Caco-2 (cell line): Measurements from ENCODE around the gene ZIC4. TPM values are rescaled to one million over a fixed set of nuclear protein-coding genes. Genes with fewer than 3 reads are reported as not detected.

Experiments
- BruUV-seq: library from RNA; stranded (reverse); fragments of 400-500 nt; replicated peaks from 2 replicates; lab custom pipeline; 2021; lab: Mats Ljungman, UMichigan
- CTCF ChIA-PET: fragments of 300-600 bp; sonication (Branson Sonifier 250); formaldehyde crosslinking; loops from one replicate; lab custom pipeline; 2022; ENCODE audit warnings: antibody characterized with exemption; lab: Charles Lee
- POLR2A ChIA-PET: fragments of 300-600 bp; sonication (Branson Sonifier 250); formaldehyde crosslinking; loops from one replicate; lab custom pipeline; 2022; ENCODE audit warnings: antibody characterized with exemption; lab: Charles Lee
- DNase-seq, 2 experiments: peaks; one replicate each; pipeline versions ENCODE4 v3.0.0 to v3.0.0-alpha.2; 2020 to 2022
- H3K27me3 ChIP-seq: replicated peaks from 2 replicates; pipeline ENCODE4 v1.6.0; 2011; ENCODE audit warnings: low read length; ENCODE audit not compliant: control insufficient read depth, insufficient read depth
- H3K36me3 ChIP-seq: 2 replicates; pipeline ENCODE4 v1.5.1; 2011; ENCODE audit warnings: low read length; ENCODE audit not compliant: control insufficient read depth, insufficient read depth
- H3K4me1 ChIP-seq: fragments of 250-450 bp; sonication (Bioruptor Pico); 2 replicates; pipeline ENCODE4 v1.5.1; 2020; ENCODE audit warnings: mild to moderate bottlenecking
- H3K4me3 ChIP-seq: 2 replicates; pipeline ENCODE4 v1.5.1; 2011; ENCODE audit warnings: low read depth, mild to moderate bottlenecking, control low read depth, low read length
- H3K9me3 ChIP-seq: fragments of 250-450 bp; sonication (Bioruptor Pico); 2 replicates; pipeline ENCODE4 v1.5.1; 2020; ENCODE audit warnings: mild to moderate bottlenecking, moderate library complexity
- H3K27ac Mint-ChIP-seq: one replicate; pipeline ENCODE4 v1.8.0; 2022; ENCODE audit warnings: mixed read lengths; ENCODE audit not compliant: unreplicated experiment
- H3K27me3 Mint-ChIP-seq: one replicate; pipeline ENCODE4 v1.8.0; 2022; ENCODE audit warnings: mixed read lengths; ENCODE audit not compliant: insufficient read depth, unreplicated experiment
- H3K36me3 Mint-ChIP-seq: one replicate; pipeline ENCODE4 v1.8.0; 2022; ENCODE audit warnings: mild to moderate bottlenecking, mixed read lengths; ENCODE audit not compliant: insufficient read depth, unreplicated experiment
- H3K4me1 Mint-ChIP-seq: one replicate; pipeline ENCODE4 v1.8.0; 2022; ENCODE audit warnings: low read depth, mixed read lengths; ENCODE audit not compliant: unreplicated experiment
- H3K4me3 Mint-ChIP-seq: one replicate; pipeline ENCODE4 v1.8.0; 2022; ENCODE audit warnings: mild to moderate bottlenecking, moderate library complexity, mixed read lengths; ENCODE audit not compliant: unreplicated experiment
- H3K9me3 Mint-ChIP-seq: one replicate; pipeline ENCODE4 v1.8.0; 2022; ENCODE audit warnings: mixed read lengths; ENCODE audit not compliant: unreplicated experiment
- intact Hi-C: fragments of 100-400 bp; cut with micrococcal nuclease; formaldehyde crosslinking; loops from one replicate; pipeline ENCODE4 v1.10.0; 2022; ENCODE audit not compliant: unreplicated experiment
- total RNA-seq: library from RNA; stranded (reverse); gene quantifications from 2 replicates; pipeline ENCODE4 v1.2.3, GENCODE V29; 2022
- TF ChIP-seq, protein P1 (sequence below), 2 experiments: fragments of 200-600 bp in 1 of 2; IDR thresholded peaks; 1 replicate in 1 of 2; 2 replicates in 1 of 2; pipeline versions ENCODE4 v1.5.1 to v1.8.0; 2011 to 2022; ENCODE audit warnings: antibody characterized with exemption in 1 of 2, control low read depth in 1 of 2, inconsistent platforms in 1 of 2, low read depth in 1 of 2, low read length in 1 of 2, mild to moderate bottlenecking in 1 of 2, moderate library complexity in 1 of 2; ENCODE audit not compliant: insufficient read depth in 1 of 2, severe bottlenecking in 1 of 2, unreplicated experiment in 1 of 2

Gene ZIC4
- total RNA-seq, 1 experiment from 2014 or later = not detected

DNA sequence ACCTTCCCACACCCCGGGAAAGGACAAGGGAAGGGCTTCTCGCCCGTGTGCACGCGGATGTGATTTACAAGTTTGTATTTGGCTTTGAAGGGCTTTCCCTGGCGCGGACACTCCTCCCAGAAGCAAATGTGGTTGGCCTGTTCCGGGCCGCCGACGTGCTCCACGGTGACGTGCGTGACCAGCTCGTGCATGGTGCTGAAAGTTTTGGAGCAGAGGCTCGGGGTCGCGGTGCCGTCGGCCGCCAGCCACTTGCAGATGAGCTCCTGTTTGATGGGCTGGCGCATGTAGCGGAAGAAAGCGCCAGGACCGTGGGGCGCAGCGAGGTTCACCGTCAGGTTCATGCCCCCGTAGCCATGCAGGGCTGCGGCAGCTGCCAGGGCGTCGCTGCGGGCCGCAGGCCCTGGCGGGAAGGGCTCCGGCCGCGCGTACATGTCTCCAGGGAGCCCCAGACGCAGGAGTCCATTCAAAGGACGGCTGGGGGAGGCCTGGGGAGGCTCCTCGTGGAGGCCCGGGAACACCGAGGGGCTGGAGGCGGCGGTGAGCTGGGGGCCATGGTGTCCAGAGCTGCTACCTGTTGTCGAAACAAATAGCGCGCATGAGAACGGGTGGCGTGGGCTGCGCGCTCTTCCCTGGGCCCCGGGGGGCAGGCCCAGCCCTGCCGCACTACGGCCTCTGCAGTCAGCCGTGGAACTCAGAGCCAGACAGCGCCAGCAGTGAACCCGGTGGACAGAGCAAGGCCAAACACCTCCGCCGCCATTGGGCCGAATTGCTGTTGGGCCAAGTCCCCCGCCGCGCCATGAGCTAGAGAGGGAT is 10.2 kb downstream of the ZIC4 start:
- no peaks in the 10 kb centered on the region for H3K9me3 Mint-ChIP-seq
- no peaks in the 10 kb centered on the region for H3K4me1 Mint-ChIP-seq
- no peaks in the 10 kb centered on the region for H3K9me3 ChIP-seq
- ChIA-PET POLR2A (no interaction called here), CTCF (no interaction called here)
- no peak for DNase-seq
- H3K27ac Mint-ChIP-seq = no peak overlapping the region
- H3K27me3 Mint-ChIP-seq = no peaks in the 10 kb centered on the region
- no peaks in the 10 kb centered on the region for H3K27me3 ChIP-seq
- H3K36me3 ChIP-seq = no peaks in the 10 kb centered on the region
- no TSS peak for BruUV-seq
- H3K4me1 ChIP-seq = no peaks in the 10 kb centered on the region
- H3K36me3 Mint-ChIP-seq = no peaks in the 10 kb centered on the region
- intact Hi-C loops = no loop called here
- H3K4me3 Mint-ChIP-seq = no peak overlapping the region
- H3K4me3 ChIP-seq = no peak overlapping the region
- TF ChIP-seq, protein P1, sequence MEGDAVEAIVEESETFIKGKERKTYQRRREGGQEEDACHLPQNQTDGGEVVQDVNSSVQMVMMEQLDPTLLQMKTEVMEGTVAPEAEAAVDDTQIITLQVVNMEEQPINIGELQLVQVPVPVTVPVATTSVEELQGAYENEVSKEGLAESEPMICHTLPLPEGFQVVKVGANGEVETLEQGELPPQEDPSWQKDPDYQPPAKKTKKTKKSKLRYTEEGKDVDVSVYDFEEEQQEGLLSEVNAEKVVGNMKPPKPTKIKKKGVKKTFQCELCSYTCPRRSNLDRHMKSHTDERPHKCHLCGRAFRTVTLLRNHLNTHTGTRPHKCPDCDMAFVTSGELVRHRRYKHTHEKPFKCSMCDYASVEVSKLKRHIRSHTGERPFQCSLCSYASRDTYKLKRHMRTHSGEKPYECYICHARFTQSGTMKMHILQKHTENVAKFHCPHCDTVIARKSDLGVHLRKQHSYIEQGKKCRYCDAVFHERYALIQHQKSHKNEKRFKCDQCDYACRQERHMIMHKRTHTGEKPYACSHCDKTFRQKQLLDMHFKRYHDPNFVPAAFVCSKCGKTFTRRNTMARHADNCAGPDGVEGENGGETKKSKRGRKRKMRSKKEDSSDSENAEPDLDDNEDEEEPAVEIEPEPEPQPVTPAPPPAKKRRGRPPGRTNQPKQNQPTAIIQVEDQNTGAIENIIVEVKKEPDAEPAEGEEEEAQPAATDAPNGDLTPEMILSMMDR (IDR thresholded peaks at IDR 0.05; ENCODE audit: insufficient read depth in 1 of 2, low read depth in 1 of 2, low read length in 1 of 2, severe bottlenecking in 1 of 2, unreplicated experiment in 1 of 2) = no peak

DNA sequence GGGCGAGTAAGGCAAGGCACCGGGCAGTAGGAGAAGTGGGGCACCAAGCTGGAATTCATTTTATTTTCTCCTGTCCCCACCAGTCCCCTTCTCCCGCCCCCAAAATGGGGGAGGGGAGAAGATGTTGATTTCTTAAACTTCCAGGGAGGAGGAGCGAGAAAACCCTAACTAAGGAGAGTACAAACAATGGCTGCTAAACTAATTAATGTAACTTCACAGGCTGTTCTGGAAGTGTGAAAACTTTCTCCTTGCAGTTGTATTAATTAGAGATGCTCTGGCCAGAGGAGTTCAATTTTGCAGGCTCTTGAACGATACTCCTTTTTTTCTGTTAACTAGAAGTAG is 11.5 kb downstream of the ZIC4 start:
- H3K36me3 ChIP-seq = no peaks in the 10 kb centered on the region
- H3K4me3 ChIP-seq = no peak overlapping the region
- H3K27ac Mint-ChIP-seq = no peak overlapping the region
- H3K4me1 Mint-ChIP-seq = no peaks in the 10 kb centered on the region
- ChIA-PET POLR2A (no interaction called here), CTCF (no interaction called here)
- no peaks in the 10 kb centered on the region for H3K36me3 Mint-ChIP-seq
- H3K9me3 Mint-ChIP-seq = no peaks in the 10 kb centered on the region
- H3K27me3 ChIP-seq = no peaks in the 10 kb centered on the region
- DNase-seq = no peak
- TF ChIP-seq, protein P1 (IDR thresholded peaks at IDR 0.05; ENCODE audit: insufficient read depth in 1 of 2, low read depth in 1 of 2, low read length in 1 of 2, severe bottlenecking in 1 of 2, unreplicated experiment in 1 of 2) = no peak
- no peaks in the 10 kb centered on the region for H3K4me1 ChIP-seq
- no peak overlapping the region for H3K4me3 Mint-ChIP-seq
- H3K9me3 ChIP-seq = no peaks in the 10 kb centered on the region
- intact Hi-C loops = no loop called here
- BruUV-seq = no TSS peak
- no peaks in the 10 kb centered on the region for H3K27me3 Mint-ChIP-seq

DNA sequence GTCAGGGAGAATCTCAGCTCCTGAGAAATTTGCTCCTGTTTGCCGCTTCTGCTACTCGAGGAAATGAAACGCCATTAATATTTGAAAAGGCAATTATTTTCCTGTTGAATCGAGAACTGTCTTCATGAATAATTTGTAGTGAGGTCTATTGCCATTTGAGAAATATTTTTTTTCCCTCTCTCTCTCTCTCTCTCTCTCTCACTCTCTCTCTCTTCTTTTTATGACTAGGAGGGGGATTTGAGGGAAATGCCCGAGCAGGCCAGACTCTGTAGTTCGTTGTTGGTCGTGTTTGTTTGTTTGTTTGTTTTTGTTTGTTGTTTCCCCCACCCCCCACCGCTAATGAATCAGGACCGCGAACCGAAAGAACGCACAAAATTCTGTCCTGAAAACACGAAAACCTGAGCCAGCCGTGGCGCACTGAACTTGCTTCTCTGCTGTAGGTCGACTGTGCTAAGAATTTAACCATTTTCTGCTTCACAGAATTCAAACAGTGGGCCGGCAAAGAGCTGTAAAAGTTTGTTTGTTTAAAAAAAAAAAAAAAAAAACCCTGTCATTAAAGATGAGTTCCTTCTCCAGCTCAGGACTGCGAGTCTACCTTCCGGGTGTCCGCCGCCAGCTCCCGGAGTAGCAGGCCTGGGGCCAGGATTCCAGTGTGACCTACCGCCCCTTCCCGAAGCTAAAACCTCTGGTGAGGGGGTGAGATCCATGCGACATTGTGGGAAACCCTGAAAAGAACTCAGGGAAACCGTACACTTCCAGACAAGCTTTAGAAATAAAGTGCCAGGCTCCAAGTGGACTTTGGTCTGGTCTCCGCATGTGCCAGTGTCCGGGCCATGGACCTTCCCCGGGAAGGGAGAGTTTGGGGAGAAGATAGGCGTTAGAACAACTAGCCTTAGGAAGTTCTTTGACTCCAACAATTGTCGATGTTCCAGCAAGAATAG is 12.1 kb downstream of the ZIC4 start:
- Histone ChIP-seq H3K4me3 (no peak overlapping the region), H3K36me3 (no peaks in the 10 kb centered on the region), H3K27me3 (no peaks in the 10 kb centered on the region), H3K4me1 (no peaks in the 10 kb centered on the region), H3K9me3 (no peaks in the 10 kb centered on the region)
- DNase-seq = no peak
- intact Hi-C loops = no loop called here
- Mint-ChIP-seq H3K27ac (no peak overlapping the region), H3K27me3 (no peaks in the 10 kb centered on the region), H3K4me1 (no peaks in the 10 kb centered on the region), H3K9me3 (no peaks in the 10 kb centered on the region), H3K4me3 (no peak overlapping the region), H3K36me3 (no peaks in the 10 kb centered on the region)
- CTCF ChIA-PET = no interaction called here
- POLR2A ChIA-PET = no interaction called here
- TF ChIP-seq, protein P1 (IDR thresholded peaks at IDR 0.05; ENCODE audit: insufficient read depth in 1 of 2, low read depth in 1 of 2, low read length in 1 of 2, severe bottlenecking in 1 of 2, unreplicated experiment in 1 of 2) = no peak
- BruUV-seq = no TSS peak
